IPS-NIHi11 (cell line): Measurements from ENCODE around the gene CYP2R1.

ENCODE experiments used
- DNase-seq: peaks from one replicate; pipeline ENCODE4 v3.0.0; 2012; ENCODE audit warnings: mixed read lengths, low spot score

The CYP2R1 gene, protein sequence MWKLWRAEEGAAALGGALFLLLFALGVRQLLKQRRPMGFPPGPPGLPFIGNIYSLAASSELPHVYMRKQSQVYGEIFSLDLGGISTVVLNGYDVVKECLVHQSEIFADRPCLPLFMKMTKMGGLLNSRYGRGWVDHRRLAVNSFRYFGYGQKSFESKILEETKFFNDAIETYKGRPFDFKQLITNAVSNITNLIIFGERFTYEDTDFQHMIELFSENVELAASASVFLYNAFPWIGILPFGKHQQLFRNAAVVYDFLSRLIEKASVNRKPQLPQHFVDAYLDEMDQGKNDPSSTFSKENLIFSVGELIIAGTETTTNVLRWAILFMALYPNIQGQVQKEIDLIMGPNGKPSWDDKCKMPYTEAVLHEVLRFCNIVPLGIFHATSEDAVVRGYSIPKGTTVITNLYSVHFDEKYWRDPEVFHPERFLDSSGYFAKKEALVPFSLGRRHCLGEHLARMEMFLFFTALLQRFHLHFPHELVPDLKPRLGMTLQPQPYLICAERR

DNA sequence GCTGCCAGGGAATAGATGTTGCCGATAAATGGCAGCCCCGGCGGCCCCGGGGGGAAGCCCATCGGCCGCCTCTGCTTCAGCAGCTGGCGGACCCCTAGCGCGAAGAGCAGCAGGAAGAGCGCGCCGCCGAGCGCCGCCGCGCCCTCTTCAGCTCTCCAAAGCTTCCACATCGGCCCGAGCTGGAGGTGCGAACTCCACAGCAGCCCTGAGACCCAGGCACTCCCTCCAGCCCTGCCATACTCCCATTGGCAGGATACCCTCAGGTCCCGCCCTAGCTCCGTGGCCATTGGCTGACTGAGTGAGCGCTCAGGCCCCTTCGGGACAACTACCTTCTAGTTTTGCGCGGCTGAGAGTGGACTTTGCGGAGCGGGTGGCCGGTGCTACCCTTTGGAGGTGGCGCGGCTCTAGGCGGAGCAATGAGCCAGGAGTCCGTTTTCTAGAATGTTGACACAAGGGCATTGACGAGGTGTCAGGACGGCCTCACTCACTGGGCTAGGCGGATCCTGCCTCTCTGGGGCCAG, at the start of gene CYP2R1:
CYP2R1 (minus strand) TSS at position 196 of the 521 bp plus-strand sequence; CDS start at position 170, 26 bp downstream.
- peak; percentile 96 for DNase-seq

DNA sequence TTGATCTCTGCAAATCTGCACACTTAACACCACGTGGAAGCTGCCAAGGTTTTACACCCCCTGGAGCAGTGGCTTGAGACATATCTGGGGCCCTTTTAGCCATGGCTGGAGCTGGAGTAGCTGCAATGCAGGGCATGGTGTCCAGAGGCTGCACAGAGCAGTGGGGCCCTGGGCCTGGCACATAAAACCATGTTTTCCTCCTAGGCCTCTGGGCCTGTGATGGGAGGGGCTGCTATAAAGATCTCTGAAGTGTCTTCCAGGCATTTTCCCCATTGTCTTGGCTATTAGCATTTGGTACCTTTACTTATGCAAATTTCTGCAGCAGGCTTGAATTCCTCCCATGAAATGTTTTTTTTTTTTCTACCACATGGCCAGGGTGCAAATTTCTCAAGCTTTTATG, 46.9 kb upstream of the CYP2R1 start:
- DNase-seq: no peak

DNA sequence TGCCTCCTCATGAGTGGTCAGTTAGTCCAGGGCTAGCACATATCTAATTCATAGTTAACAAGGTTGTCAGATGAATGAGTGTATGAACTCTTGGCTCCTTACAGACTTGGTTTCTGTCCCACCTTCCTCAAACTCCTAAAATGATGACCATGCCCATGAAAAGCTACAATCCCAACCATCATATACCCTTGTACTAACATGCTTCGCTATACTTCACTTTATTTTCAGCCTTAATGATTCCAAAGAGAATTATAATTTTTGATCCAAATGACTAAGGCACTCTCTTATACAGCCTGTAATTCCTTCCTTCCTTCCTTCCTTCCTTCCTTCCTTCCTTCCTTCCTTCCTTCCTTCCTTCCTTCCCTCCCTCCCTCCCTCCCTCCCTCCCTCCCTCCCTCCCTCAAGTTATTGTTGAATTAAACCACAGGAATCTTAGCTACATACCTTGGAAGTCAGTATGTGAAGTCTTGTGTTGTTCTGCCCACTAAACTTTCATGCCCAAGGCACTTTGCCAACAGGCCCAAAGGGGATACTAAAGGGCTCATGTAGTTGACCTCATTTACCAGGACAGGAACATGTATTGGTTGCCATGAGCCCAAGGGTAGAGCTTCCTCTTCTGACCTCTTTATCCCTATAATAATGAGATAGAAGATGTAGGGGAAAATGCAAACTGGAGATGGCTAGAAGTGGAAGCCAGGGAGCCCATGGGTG, 42.8 kb upstream of the CYP2R1 start:
- no peak for DNase-seq

DNA sequence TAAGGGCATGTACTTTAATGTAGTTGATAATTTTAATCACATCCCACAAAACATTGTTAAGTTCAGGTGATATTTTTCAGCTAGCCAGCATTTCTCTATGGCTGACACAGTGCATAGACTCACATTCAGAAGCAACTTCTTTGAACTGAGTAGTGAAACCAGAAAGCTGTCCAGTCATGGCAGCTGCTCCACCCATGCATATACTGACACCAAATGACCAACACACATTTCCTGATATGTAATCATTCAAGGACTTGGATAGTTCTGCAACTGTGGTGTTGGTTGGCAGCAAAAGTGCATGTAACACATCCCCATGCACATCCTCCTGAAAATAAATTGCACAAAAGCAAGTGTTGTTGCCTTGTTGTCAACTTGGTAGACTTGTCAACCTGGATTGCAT, 40.4 kb upstream of the CYP2R1 start:
- no peak for DNase-seq

DNA sequence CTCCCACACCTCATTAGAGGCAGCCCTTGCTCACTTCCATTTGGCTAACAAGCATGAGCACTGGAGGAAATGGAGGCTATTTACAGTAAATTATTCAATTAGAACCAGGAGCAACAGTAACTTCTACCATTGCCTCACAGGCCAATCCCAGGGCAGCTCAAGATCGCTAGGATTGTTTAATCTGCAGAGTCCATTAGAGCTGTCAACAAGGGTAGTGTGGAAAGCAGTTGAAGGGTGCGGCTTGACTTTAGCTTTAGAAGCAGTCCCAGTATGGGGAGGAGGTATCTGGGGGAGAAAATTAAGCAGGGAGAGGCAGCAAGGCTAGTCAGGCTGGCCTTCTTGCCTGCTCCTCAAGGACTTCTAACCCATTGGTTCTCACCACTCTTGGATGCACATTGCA, 38.3 kb upstream of the CYP2R1 start:
- no peak for DNase-seq

DNA sequence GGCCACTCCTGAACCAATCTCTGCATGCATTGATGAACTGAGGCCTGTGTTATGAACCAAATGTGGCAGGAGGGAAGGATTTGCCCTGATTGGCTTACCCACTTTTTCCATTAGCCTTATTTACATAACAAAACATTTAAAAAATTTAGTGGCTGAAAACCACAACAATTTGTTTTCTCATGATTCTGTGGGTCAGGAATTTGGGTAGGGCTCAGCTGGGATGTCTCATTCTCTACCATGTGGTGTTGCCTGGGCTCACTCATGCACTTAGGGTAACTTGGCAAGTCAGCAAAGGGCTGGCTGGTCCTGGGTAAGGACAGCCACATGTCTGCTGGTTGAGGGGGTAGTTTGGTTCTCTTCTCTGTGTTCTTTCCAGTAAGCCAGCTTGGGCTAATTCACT, 35.1 kb upstream of the CYP2R1 start:
- no peak for DNase-seq

DNA sequence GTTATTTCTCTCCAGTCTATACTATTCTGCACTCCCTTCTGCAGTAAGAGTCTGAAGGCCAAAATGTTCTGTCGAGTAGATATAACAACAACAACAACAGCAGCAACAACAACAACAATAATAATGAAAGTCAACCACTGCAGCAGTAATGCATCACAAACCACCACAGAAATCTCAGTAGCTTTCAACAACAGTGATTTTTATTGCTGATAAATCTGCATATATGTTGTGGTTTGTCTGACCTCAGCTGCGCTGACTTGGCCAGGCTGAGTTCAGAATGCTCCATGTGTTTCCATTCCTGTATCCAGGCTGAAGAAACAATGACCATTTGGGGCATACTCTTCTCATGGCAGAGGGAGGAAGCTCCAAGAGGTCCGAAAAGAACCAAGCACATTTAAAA, 32.3 kb upstream of the CYP2R1 start:
- DNase-seq: no peak

DNA sequence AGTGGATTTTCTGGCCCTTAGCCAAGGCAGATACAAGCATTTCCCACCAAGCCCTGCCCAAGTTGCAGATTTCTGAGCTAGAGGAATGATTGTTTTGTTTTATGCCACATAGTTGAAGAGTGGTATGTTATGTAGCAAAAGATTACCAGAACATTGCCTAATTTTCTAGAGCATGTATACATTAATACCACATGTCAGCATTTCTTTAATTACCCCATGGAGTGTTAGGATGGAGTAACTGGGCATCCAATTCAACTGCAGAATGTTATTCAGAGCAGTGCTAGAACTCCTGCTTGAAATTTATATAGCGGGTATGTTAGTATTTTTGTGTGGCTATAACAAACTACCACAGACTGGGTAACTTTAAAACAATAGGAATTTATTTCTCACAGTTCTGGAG, 24.4 kb upstream of the CYP2R1 start:
- no peak for DNase-seq

DNA sequence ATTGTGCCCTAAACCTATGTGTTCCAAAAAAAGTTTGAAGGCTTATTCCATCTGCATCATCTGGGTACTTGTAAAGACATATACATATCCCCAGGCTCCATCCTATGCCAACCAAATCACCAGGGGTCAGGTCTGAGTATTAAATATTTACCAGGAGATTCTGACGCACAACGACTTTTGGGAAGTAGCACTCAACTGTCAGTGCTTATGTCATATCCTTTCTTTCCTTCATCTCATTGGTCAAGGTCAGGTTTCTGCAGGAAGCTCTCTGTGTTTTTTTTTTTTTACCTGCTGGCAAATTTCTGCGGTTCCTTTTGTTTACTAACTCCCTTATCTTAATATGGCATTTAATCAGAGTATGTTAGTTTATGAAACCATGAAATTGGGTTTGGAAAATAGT, 22.5 kb upstream of the CYP2R1 start:
- DNase-seq: no peak

DNA sequence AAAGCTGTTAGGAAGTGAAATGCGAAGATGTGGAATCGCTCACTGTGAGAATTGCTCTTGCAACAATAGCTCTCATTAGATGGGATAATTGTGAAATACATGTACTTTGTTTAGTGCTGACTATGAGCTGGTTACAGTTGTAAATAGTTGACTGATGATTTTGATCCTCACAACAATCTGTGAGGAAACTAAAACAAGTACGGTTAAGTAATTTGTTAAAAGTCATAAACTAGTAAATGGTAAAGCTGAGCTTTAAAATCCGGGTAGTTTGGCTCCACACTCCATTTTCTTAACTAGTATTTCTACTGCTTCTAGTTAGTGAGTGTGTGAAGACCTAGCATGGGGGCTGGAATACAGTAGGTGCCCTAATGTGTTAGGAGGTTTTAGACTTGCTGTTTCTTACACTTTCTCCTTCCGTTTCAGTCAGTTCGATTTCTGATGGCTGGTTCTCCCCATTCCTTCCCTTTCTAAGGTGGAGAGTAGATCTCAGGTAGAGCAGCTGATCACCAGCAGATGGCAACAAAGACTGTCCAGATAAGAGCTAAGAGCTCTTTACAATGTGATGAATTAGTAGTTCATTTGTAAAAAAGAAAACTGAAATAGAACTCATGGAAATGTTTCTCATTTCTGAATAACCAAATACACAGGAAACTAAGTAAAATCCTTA, 16.3 kb upstream of the CYP2R1 start:
- peak; percentile 33 for DNase-seq

DNA sequence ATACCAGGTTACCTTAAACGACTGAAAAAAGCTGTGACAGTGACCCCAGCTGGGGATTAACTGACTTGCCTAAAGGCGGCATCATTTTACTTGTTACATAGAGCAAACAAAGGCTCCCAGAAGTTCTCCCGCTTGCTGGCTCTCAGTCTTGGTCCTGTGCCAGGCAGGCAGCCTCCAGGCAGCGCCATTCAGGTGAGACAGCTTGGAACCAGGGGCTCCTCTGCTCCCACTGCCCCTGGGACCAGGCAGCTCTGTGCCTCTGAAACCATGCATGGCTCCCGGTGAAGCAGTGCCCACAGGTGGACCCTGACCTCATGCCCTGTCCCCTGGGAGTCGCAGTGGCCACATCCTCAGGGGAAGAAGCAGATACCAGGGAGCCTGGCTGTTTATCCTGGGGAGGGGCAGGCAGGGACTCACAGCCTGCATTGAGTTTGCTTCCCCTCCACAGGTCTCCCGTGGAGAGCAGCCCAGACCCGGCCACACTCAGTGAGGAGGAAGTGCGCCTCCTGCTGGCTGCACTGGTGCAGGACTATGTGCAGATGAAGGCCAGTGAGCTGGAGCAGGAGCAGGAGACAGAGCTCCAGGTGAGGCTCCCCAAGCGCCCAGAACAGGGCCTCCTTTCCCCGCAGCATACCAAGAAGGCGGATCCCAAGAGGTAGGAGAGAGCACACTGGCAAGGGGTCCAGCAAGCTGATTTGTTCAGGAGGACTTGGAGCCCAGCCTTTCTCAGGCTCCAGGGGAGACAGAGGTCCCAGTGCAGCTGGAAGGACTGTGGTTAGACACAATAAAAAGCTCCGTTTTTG, 15.6 kb upstream of the CYP2R1 start:
- peak; percentile 25 for DNase-seq

DNA sequence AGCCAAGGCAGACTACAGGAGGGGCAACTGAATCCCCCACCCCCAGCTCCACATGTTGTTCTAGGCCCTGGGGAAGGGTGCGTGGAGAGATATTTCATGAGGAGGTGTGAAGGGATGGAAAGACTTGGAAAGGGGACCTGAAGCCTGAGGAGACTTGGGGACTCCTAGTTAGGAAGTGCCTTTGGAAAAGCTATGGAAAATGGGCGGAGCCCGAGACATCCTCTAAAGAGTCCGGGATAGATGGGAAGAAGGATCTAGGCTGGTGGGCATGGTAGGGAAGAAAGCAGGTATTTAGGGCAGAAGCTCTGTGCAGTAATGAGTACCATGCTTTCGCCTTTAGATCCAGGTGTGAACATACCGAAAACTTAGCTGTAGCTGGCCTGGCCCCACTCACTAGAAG, 15.0 kb upstream of the CYP2R1 start:
- no peak for DNase-seq

DNA sequence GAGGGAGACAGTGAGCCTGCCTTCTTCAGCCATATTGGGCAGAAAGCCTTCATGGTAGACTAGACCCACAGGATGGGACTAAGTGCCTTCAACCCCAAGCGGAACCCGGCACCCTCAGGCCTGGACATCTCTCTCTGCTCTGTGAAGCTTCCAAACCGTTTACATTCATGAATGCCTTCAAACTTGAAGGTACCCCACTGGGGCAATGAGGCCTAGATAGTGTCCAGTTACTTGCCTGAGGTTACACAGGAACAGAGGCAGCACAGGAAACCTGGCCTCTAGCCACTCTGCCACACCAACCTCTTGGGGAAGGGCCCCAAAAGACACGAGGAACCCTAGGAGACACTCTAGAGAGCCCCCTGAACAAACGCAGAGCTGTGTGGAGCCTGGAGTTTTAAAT, 14.5 kb upstream of the CYP2R1 start:
- no peak for DNase-seq

DNA sequence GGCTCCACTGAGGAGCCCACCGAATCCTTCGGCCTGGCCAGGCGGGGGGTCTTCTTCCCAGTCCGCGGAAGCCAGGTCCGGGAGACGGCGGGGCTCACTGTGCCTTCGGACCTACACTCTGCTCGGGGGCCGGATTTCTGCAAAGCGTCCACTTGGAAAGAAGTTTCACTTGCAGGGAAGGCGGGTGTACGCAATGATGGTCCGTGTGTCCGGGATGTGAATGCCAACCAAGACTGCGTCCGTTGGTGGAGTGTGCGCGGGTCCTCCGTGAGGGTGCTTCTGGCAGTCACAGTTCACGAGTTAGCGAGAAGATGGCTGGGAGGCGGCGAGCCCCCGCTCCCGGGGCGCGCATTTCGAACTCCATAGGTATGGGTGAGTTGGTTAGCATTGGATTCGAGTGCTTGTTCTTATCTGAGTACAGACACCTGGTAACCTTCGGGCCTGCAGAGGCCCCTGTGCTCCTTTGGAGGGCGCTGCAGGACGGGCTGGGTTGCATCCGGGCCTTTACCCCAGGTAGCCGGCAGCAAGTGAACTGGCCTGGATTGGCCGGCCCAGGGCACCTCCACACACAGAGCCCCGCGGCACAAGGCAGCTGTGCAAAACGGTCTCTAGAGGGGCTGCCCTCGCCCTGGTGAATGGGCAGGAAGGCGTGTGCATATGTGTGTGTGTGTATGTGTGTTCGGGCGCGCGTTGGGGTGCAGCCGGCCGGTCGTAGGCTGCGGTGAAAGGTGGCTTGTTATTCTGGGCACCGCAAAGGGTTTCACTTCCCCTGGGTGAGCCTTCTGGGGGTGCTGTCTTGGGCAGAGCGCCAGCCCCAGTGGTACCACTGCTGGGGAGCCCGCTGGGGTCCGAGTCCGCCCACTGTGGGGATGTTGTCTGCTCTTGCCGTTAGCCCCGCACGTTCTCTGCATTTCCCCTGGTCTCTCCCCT, 13.3 kb upstream of the CYP2R1 start:
- peak; percentile 80 for DNase-seq

DNA sequence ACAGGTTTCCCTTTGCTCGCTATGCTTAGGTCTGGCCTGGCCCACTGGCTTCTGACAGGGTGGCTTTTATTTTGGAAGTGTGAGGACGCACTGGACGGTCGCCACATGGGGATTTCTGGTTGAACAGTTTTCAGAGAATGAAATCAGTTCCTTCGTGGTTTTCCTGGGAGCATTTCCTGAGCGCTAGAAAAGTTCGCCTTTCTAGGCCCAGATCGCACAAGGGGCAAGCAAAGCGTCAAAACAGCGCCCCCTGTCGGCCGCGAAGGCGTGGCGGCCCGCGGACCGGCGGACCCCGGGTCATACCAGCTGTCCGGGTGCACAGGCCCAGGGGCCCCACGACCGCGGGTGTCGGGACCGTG, 12.7 kb upstream of the CYP2R1 start:
- DNase-seq: peak; percentile 78

DNA sequence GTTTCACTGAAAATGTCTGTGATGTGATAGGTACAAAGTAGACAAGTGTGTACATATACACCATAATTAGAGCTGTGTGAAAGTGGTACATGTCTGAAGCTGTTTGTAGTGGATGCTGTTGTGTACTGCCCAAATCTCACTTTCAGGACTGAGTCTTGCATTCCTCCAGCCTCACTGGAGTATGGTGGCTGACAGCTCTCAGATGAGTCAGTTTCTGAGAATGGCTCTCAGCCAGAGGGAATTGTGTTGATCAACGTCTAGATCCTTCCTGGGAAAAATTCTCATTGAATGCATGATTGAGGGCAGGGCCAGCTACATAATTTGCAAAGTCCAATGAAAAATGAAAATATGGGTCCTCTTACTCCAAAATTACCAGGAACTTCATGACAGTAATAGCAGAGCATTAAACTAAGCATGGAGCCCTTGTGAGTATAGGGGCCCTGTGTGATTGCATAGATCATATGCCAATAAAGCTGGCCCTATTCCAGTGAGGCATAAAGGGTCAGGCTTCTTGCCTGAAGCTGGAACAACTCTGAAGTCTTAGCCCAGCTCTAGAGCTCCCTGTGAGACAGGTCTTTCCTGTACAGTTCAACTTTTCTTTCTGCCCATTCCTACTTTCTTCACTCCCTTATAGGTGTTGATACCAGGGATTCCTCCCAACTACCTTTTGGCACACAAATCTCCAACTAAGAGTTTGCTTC, 10.8 kb upstream of the CYP2R1 start:
- DNase-seq: no peak

DNA sequence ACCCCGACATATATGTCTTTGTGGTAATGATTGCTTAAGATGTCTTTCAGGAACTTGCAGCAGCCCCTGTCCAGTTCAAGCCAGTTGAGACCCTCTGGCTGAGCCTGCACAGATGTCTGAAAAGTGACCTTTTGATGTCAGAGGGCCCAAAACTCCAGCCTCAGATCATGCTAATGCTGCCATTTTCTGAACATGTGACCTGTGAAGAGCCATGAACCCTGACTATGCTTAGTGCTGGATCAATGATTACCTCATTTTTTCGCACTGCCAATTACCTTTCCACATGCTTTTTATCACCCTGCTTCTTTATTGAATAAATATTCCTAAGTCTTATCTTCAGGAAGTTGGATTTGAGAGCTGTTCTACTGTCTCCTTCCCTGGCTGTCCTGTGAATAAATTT, 6.9 kb upstream of the CYP2R1 start:
- DNase-seq: no peak

DNA sequence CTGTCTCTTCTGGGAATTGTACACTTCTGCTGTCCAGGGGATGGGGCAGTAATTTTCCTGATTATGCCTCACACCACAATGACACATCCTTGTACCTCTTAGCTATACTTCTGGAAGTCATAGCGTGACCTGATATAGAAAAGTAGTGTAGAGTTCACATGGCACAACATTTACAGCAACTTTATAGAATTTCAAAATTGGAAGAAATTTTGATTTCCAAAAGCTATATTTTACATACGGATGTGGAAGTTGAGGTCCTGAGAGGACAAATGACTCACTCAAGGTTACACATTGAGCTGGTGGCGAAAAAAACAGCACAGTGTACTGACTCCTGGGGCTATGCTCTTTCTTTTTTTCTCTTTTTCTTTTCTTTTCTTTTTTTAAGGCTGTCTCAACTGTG, 6.3 kb upstream of the CYP2R1 start:
- no peak for DNase-seq

DNA sequence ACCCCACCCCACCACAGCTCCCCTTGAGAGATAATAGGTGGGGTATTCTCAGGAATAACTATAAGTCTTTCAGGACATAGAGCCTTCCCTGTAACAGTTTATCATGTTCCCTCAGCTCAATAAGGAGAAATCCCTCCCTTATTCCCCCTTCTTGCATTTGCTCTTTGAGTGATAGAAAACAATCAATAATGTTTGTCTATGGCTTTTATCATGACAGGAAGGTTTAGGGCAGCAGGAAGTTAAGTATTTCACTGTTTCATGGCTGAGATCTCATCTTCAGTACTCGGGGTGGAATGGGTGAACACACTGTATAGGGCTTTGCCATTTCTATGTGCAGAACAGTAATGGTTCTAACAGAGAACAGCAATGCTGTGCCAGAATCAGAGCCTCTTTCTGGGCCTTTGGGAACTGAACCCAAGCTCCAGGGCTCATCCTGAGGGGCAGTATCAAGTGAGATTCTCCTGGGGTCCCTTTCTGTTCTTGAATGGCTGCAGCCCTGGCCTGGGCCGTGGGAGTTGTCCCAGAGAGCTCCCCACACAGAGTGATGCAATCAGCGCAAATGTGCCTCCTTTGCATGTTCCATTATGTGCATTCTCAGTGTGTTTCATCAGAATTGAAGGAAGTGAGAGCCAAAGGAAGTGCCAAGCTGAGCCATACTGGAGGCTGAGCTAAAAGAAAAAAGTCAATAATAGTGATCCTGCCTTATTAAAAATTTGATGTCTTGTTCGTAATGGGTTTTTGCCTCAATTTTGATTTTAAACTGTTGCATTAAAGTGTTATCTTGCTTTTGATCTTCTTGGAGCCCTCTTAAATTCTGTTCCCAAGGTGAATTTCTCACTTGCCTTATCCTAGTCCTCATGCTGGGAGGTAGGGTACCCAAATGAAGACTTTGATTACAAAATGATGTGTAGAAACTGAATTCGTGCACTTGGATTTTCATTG, 2.9 kb upstream of the CYP2R1 start:
- no peak for DNase-seq
